NK-92 (cell line): ENCODE results near the gene CDC73.
"Not testable (repeated sequence)": the region's sequence is repeated elsewhere in the genome, so short reads cannot be mapped to it uniquely, and the experiment has no call there.

Experiments used
- DNase-seq: peaks from one replicate; lab custom pipeline; 2025; ENCODE audit not compliant: unreplicated experiment; lab: John Stamatoyannopoulos, UW

Gene CDC73

GRCh38 chr1:193221651-193222050, 99.8 kb downstream of the CDC73 start:
- DNase-seq: no peak

GRCh38 chr1:193222056-193222615, 100.3 kb downstream of the CDC73 start:
- DNase-seq: no peak

- no peak for DNase-seq
These were observed 107.3 kb downstream of the CDC73 start for GRCh38 chr1:193229136-193229535.

GRCh38 chr1:193231146-193231545, 109.3 kb downstream of the CDC73 start:
- DNase-seq: not testable (repeated sequence)

GRCh38 chr1:193234530-193234929, 112.7 kb downstream of the CDC73 start:
- DNase-seq: no peak

- DNase-seq: no peak
These were observed 115.6 kb downstream of the CDC73 start for GRCh38 chr1:193237381-193237978.

- no peak for DNase-seq
These were observed 118.8 kb downstream of the CDC73 start for GRCh38 chr1:193240609-193241008.

GRCh38 chr1:193241132-193241827, 119.4 kb downstream of the CDC73 start:
- no peak for DNase-seq

- no peak for DNase-seq
These were observed 120.2 kb downstream of the CDC73 start for GRCh38 chr1:193242000-193242399.

GRCh38 chr1:193249187-193249586, 127.4 kb downstream of the CDC73 start:
- DNase-seq: no peak

GRCh38 chr1:193251950-193252349, 130.1 kb downstream of the CDC73 start:
- DNase-seq: no peak

- DNase-seq: no peak
These were observed 134.2 kb downstream of the CDC73 start for GRCh38 chr1:193256019-193256418.

GRCh38 chr1:193259636-193260035, 137.8 kb downstream of the CDC73 start:
- DNase-seq: no peak

GRCh38 chr1:193260056-193260745, 138.4 kb downstream of the CDC73 start:
- DNase-seq: no peak

- no peak for DNase-seq
These were observed 139.1 kb downstream of the CDC73 start for GRCh38 chr1:193260896-193261295.

GRCh38 chr1:193262661-193263060, 140.8 kb downstream of the CDC73 start:
- no peak for DNase-seq

GRCh38 chr1:193264313-193265065, 142.7 kb downstream of the CDC73 start:
- no peak for DNase-seq

- DNase-seq: no peak
These were observed 143.9 kb downstream of the CDC73 start for GRCh38 chr1:193265716-193266115.

- DNase-seq: not testable (repeated sequence)
These were observed 145.0 kb downstream of the CDC73 start for GRCh38 chr1:193266794-193267193.

- DNase-seq: no peak
These were observed 149.2 kb downstream of the CDC73 start for GRCh38 chr1:193270996-193271395.

GRCh38 chr1:193275773-193276172, 153.9 kb downstream of the CDC73 start:
- no peak for DNase-seq
